Loucy (cell line): ENCODE measurements around the gene CYFIP1.

Experiments used
- EZH2phosphoT487 ChIP-seq: fragments of 200-600 bp; IDR thresholded peaks from 2 replicates; pipeline ENCODE4 v1.6.1; 2018; ENCODE audit warnings: antibody characterized with exemption, mild to moderate bottlenecking, moderate library complexity, borderline replicate concordance
- TF ChIP-seq, protein P1 (sequence below): fragments of 200-600 bp; sonication (generic); conservative IDR thresholded peaks from 2 replicates; pipeline ENCODE4 v1.5.1; 2014; ENCODE audit warnings: mild to moderate bottlenecking, antibody characterized with exemption, low read length

DNA sequence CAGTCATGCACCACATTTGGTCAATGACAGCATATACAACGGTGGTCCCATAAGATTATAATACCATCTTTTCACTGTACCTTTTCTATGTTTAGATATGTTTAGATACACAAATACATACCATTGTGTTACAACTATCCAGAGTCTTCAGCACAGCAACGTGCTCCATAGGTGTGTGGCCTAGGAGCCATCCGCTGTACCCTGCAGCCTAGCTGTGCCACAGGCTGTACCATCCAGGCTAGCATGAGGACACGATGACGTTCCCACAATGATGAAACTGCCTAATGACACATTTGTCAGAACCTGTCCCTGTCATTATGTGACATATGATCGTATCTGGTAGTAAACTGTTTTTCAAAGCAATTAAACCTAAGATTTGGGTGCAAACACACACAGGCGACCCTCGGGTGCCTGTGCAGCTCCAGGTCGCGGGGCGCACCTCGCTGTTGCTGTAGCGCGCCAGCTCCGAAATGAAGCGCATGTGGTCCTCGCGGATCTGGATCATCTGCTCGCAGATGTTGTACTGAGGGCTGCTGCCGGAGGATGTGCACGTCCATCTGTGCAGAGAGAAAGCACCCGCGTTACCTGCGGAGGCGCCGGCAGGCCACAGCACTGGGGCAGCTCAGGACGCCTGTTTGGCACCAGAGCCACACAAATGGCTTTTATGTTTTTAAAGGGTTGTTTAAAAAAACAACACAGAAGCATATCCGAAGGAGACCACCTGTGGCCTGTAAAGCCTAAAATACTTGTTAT is 48.2 kb downstream of the CYFIP1 start:
- TF ChIP-seq, protein P1, sequence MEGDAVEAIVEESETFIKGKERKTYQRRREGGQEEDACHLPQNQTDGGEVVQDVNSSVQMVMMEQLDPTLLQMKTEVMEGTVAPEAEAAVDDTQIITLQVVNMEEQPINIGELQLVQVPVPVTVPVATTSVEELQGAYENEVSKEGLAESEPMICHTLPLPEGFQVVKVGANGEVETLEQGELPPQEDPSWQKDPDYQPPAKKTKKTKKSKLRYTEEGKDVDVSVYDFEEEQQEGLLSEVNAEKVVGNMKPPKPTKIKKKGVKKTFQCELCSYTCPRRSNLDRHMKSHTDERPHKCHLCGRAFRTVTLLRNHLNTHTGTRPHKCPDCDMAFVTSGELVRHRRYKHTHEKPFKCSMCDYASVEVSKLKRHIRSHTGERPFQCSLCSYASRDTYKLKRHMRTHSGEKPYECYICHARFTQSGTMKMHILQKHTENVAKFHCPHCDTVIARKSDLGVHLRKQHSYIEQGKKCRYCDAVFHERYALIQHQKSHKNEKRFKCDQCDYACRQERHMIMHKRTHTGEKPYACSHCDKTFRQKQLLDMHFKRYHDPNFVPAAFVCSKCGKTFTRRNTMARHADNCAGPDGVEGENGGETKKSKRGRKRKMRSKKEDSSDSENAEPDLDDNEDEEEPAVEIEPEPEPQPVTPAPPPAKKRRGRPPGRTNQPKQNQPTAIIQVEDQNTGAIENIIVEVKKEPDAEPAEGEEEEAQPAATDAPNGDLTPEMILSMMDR = no peak
- TF ChIP-seq EZH2phosphoT487 = no peak
